HepG2 (cell line): ENCODE results near the gene PRDX2. TPM values are rescaled to one million over a fixed set of nuclear protein-coding genes. Genes with fewer than 3 reads are reported as not detected.

ENCODE experiments used
- AHR ChIP-seq: IDR thresholded peaks from 2 replicates; pipeline ENCODE4 v1.6.1; 2018; ENCODE audit warnings: missing genetic modification reagents, missing compliant biosample characterization
- GATAD1 ChIP-seq: IDR thresholded peaks from 2 replicates; pipeline ENCODE4 v1.6.1; 2016; ENCODE audit warnings: missing genetic modification reagents, missing compliant biosample characterization
- HNRNPK ChIP-seq: fragments of 200-400 bp; formaldehyde crosslinking; IDR thresholded peaks from 2 replicates; pipeline ENCODE4 v1.6.1; 2018; ENCODE audit warnings: low read length, low read depth, moderate library complexity, mild to moderate bottlenecking; ENCODE audit not compliant: poor library complexity, severe bottlenecking
- HOXA3 ChIP-seq: sonication (generic); formaldehyde crosslinking; IDR thresholded peaks from 2 replicates; pipeline ENCODE4 v1.5.0; 2020; ENCODE audit warnings: missing genetic modification reagents
- KMT2A ChIP-seq: sonication (generic); formaldehyde crosslinking; IDR thresholded peaks from 2 replicates; pipeline ENCODE4 v1.4.0; 2020; ENCODE audit warnings: missing genetic modification reagents
- LCORL ChIP-seq, 2 experiments: fragments of 450-650 bp in 1 of 2; sonication (generic) in 1 of 2; formaldehyde crosslinking in 1 of 2; IDR thresholded peaks; 2 replicates each; pipeline versions ENCODE4 v1.5.0 to v1.6.1; 2017 to 2020; ENCODE audit warnings: antibody characterized with exemption in 1 of 2, missing genetic modification reagents in 1 of 2
- MTA1 ChIP-seq: sonication (generic); formaldehyde crosslinking; IDR thresholded peaks from 2 replicates; pipeline ENCODE4 v1.4.0; 2020; ENCODE audit warnings: missing genetic modification reagents, mild to moderate bottlenecking, borderline replicate concordance
- MTF1 ChIP-seq: sonication (generic); formaldehyde crosslinking; IDR thresholded peaks from 2 replicates; pipeline ENCODE4 v1.5.0; 2020; ENCODE audit warnings: missing genetic modification reagents
- MXD4 ChIP-seq: IDR thresholded peaks from 2 replicates; pipeline ENCODE4 v1.6.1; 2016; ENCODE audit warnings: mild to moderate bottlenecking, missing biosample characterization, missing genetic modification reagents
- NR3C1 ChIP-seq: sonication (generic); formaldehyde crosslinking; IDR thresholded peaks from 2 replicates; pipeline ENCODE4 v1.4.0; 2020; ENCODE audit warnings: missing genetic modification reagents
- THAP11 ChIP-seq: IDR thresholded peaks from 2 replicates; pipeline ENCODE4 v1.6.1; 2016; ENCODE audit warnings: missing biosample characterization, missing genetic modification reagents
- THYN1 ChIP-seq: sonication (generic); formaldehyde crosslinking; IDR thresholded peaks from 2 replicates; pipeline ENCODE4 v1.8.1; 2023; ENCODE audit warnings: low read depth, mild to moderate bottlenecking, moderate library complexity, missing genetic modification reagents, borderline replicate concordance
- ZBTB21 ChIP-seq: sonication (generic); formaldehyde crosslinking; IDR thresholded peaks from 2 replicates; pipeline ENCODE4 v1.4.0; 2020; ENCODE audit warnings: missing genetic modification reagents
- ZFP37 ChIP-seq: sonication (generic); formaldehyde crosslinking; IDR thresholded peaks from 2 replicates; pipeline ENCODE4 v1.4.0; 2020; ENCODE audit warnings: missing genetic modification reagents, borderline replicate concordance
- ZFP90 ChIP-seq: sonication (generic); formaldehyde crosslinking; IDR thresholded peaks from 2 replicates; pipeline ENCODE4 v1.8.0; 2022; ENCODE audit warnings: missing genetic modification reagents, mild to moderate bottlenecking, inconsistent platforms, borderline replicate concordance
- ZNF350 ChIP-seq: sonication (generic); formaldehyde crosslinking; IDR thresholded peaks from 2 replicates; pipeline ENCODE4 v1.4.0; 2020; ENCODE audit warnings: mild to moderate bottlenecking, low read depth, missing genetic modification reagents, borderline replicate concordance
- ZNF558 ChIP-seq: sonication (generic); formaldehyde crosslinking; IDR thresholded peaks from 2 replicates; pipeline ENCODE4 v1.9.0; 2022; ENCODE audit warnings: mild to moderate bottlenecking, missing genetic modification reagents, borderline replicate concordance
- ZNF567 ChIP-seq: sonication (generic); formaldehyde crosslinking; IDR thresholded peaks from 2 replicates; pipeline ENCODE4 v1.8.1; 2023; ENCODE audit warnings: mild to moderate bottlenecking, missing genetic modification reagents, borderline replicate concordance
- ZNF589 ChIP-seq: sonication (generic); formaldehyde crosslinking; conservative IDR thresholded peaks from 2 replicates; pipeline ENCODE4 v1.8.0; 2022; ENCODE audit warnings: mild to moderate bottlenecking, moderate library complexity, missing genetic modification reagents
- ZNF660 ChIP-seq: sonication (generic); formaldehyde crosslinking; IDR thresholded peaks from 2 replicates; pipeline ENCODE4 v1.5.1; 2020; ENCODE audit warnings: mild to moderate bottlenecking, low read depth, missing genetic modification reagents, borderline replicate concordance
- ZNF737 ChIP-seq: sonication (generic); formaldehyde crosslinking; IDR thresholded peaks from 2 replicates; pipeline ENCODE4 v1.5.0; 2020; ENCODE audit warnings: missing genetic modification reagents, mild to moderate bottlenecking, borderline replicate concordance
- ZNF850 ChIP-seq: sonication (generic); formaldehyde crosslinking; conservative IDR thresholded peaks from 2 replicates; pipeline ENCODE4 v1.9.0; 2021; ENCODE audit warnings: mild to moderate bottlenecking, missing genetic modification reagents
- polyA plus RNA-seq, 8 experiments: library from polyadenylated mRNA; depleted of rRNA in 3 of 8; stranded (reverse) in 7 of 8; unstranded in 1 of 8; fragments of >200 nt; fragmentation: Illumina TruSeq in 4 of 8; extraction: Trizol in 4 of 8; gene quantifications; 2 replicates each; pipeline versions ENCODE4 v1.2.1 to v1.2.3, GENCODE V29; 2011 to 2016; ENCODE audit warnings: low read depth in 4 of 8, missing spikeins in 1 of 8, mixed read lengths in 1 of 8; ENCODE audit not compliant: insufficient read depth in 1 of 8
- total RNA-seq, 5 experiments: library from RNA; depleted of rRNA; stranded (reverse); fragments of >200 nt; fragmentation: Illumina TruSeq; extraction: Trizol; gene quantifications; 2 replicates each; pipeline ENCODE4 v1.2.3, GENCODE V29; 2016; ENCODE audit warnings: low read depth in 1 of 5
- TF ChIP-seq, protein P1 (sequence below): sonication (generic); formaldehyde crosslinking; IDR thresholded peaks from 2 replicates; pipeline ENCODE4 v1.5.1; 2020; ENCODE audit warnings: missing genetic modification reagents, mild to moderate bottlenecking, borderline replicate concordance
- TF ChIP-seq, protein P2 (sequence below): sonication (generic); formaldehyde crosslinking; conservative IDR thresholded peaks from 2 replicates; pipeline ENCODE4 v1.4.0; 2020; ENCODE audit warnings: missing genetic modification reagents
- TF ChIP-seq, protein P3 (sequence below), 2 experiments: fragments of 450-650 bp in 1 of 2; sonication (generic) in 1 of 2; formaldehyde crosslinking; IDR thresholded peaks; 2 replicates each; pipeline versions ENCODE4 v1.5.0 to v1.8.0; 2020 to 2022; ENCODE audit warnings: mild to moderate bottlenecking in 1 of 2, missing genetic modification reagents in 1 of 2
- TF ChIP-seq, protein P4 (sequence below): conservative IDR thresholded peaks from 2 replicates; pipeline ENCODE4 v1.6.1; 2018; ENCODE audit warnings: missing genetic modification reagents

PRDX2 gene
- total and polyA plus RNA-seq, 2 of the 13 experiments (the other 11 are each of a cell fraction or from before 2014, with no cell fraction given), result 218 to 381 TPM

DNA sequence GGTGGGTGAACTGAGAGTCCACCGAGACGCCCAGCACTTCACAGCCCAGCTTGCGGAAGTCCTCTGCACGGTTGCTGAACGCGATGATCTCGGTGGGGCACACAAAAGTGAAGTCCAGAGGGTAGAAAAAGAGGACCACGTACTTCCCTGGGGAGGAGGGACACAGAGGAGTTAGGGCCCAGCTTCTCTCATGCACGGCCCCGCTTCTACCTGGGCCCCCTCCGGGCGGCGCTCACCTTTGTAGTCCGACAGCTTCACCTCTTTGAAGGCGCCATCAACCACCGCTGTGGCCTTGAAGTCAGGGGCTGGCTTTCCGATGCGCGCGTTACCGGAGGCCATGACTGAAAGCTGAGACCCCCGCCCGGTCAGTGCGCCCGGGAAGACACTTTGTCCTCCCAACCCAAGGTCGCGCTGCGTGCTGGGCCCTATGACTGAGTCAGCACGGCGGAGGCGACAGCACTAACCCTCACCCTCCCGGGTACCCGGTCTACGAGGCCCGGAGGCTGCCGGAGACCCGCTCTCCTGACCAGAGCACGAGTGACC lies 606 bp downstream of the PRDX2 start (continued):
- TF ChIP-seq ZNF567 (no peak), MXD4 (no peak), ZNF850 (CRISPR knock-in tag) (no peak), THYN1 (CRISPR knock-in tag) (no peak), ZFP90 (CRISPR knock-in tag) (no peak), KMT2A (no peak; the same call in 1 of the 2 replicates), AHR (no peak), MTA1 (CRISPR knock-in tag) (no peak), ZNF558 (CRISPR knock-in tag) (no peak), LCORL (IDR thresholded peaks at IDR 0.05) (no peak), LCORL (CRISPR knock-in tag; IDR thresholded peaks at IDR 0.05) (peak; percentile 48), ZNF350 (CRISPR knock-in tag) (0 out of 2 replicates have a peak, but pooled peaks have one; percentile 42), MTF1 (CRISPR knock-in tag) (no peak), HNRNPK (no peak), ZNF737 (CRISPR knock-in tag) (no peak), THAP11 (CRISPR knock-in tag) (no peak), ZBTB21 (CRISPR knock-in tag) (no peak), ZNF589 (0 out of 2 replicates have a peak, but pooled peaks have one; percentile 5), ZFP37 (CRISPR knock-in tag) (no peak), HOXA3 (no peak), GATAD1 (CRISPR knock-in tag) (no peak), NR3C1 (CRISPR knock-in tag) (no peak), ZNF660 (no peak)
- TF ChIP-seq, protein P1, sequence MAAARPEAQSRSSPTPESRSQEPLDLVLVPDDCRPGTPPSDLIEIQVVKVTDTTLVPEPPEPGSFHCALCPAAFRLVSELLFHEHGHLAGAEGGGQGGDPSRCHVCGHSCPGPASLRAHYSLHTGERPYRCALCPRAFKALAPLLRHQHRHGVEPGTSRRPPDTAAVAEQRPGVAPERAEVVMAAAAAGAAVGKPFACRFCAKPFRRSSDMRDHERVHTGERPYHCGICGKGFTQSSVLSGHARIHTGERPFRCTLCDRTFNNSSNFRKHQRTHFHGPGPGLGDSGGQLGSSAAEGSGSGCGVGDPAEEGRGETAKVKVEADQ, result no peak
- TF ChIP-seq, protein P2, sequence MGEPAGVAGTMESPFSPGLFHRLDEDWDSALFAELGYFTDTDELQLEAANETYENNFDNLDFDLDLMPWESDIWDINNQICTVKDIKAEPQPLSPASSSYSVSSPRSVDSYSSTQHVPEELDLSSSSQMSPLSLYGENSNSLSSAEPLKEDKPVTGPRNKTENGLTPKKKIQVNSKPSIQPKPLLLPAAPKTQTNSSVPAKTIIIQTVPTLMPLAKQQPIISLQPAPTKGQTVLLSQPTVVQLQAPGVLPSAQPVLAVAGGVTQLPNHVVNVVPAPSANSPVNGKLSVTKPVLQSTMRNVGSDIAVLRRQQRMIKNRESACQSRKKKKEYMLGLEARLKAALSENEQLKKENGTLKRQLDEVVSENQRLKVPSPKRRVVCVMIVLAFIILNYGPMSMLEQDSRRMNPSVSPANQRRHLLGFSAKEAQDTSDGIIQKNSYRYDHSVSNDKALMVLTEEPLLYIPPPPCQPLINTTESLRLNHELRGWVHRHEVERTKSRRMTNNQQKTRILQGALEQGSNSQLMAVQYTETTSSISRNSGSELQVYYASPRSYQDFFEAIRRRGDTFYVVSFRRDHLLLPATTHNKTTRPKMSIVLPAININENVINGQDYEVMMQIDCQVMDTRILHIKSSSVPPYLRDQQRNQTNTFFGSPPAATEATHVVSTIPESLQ (CRISPR knock-in tag), result no peak
- TF ChIP-seq, protein P3, sequence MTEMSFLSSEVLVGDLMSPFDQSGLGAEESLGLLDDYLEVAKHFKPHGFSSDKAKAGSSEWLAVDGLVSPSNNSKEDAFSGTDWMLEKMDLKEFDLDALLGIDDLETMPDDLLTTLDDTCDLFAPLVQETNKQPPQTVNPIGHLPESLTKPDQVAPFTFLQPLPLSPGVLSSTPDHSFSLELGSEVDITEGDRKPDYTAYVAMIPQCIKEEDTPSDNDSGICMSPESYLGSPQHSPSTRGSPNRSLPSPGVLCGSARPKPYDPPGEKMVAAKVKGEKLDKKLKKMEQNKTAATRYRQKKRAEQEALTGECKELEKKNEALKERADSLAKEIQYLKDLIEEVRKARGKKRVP (CRISPR knock-in tag; IDR thresholded peaks at IDR 0.05), result no peak
- TF ChIP-seq, protein P4, sequence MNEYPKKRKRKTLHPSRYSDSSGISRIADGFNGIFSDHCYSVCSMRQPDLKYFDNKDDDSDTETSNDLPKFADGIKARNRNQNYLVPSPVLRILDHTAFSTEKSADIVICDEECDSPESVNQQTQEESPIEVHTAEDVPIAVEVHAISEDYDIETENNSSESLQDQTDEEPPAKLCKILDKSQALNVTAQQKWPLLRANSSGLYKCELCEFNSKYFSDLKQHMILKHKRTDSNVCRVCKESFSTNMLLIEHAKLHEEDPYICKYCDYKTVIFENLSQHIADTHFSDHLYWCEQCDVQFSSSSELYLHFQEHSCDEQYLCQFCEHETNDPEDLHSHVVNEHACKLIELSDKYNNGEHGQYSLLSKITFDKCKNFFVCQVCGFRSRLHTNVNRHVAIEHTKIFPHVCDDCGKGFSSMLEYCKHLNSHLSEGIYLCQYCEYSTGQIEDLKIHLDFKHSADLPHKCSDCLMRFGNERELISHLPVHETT (CRISPR knock-in tag), result no peak
